ENCODE results near the gene ADGRA1.

Gene ADGRA1

GRCh38 chr10:133087679-133088178, at the start of gene ADGRA1:
Gene ADGRA1, plus strand, starts transcription at chr10:133087924. Its CDS starts 986 bp downstream, at chr10:133088910.
- no peak for ATAC-seq
- TF ChIP-seq ZC3H10 (CRISPR knock-in tag; IDR thresholded peaks at IDR 0.05) (no peak), CSRNP3 (CRISPR knock-in tag; IDR thresholded peaks at IDR 0.05) (no peak), ZNF70 (CRISPR knock-in tag; IDR thresholded peaks at IDR 0.05) (no peak), ISL1 (CRISPR knock-in tag; IDR thresholded peaks at IDR 0.05) (no peak), BACH2 (CRISPR knock-in tag; IDR thresholded peaks at IDR 0.05; ENCODE audit: borderline replicate concordance) (no peak), OSR1 (CRISPR knock-in tag; IDR thresholded peaks at IDR 0.05) (no peak), ZNF565 (CRISPR knock-in tag; conservative IDR thresholded peaks at IDR 0.05; ENCODE audit: low read depth) (no peak), TCF4 (CRISPR knock-in tag; IDR thresholded peaks at IDR 0.05; ENCODE audit: borderline replicate concordance) (no peak), ARNTL (CRISPR knock-in tag; IDR thresholded peaks at IDR 0.05; ENCODE audit: borderline replicate concordance, low read depth) (no peak), ESRRG (CRISPR knock-in tag; IDR thresholded peaks at IDR 0.05) (no peak), ZFP30 (CRISPR knock-in tag; IDR thresholded peaks at IDR 0.05) (no peak)

GRCh38 chr10:133038036-133038823, 49.5 kb upstream of the ADGRA1 start:
- TF ChIP-seq TSHZ2 (CRISPR knock-in tag; IDR thresholded peaks at IDR 0.05) (no peak), ZFP30 (CRISPR knock-in tag; IDR thresholded peaks at IDR 0.05) (no peak), ZNF565 (CRISPR knock-in tag; conservative IDR thresholded peaks at IDR 0.05; ENCODE audit: low read depth) (no peak), TCF4 (CRISPR knock-in tag; IDR thresholded peaks at IDR 0.05; ENCODE audit: borderline replicate concordance) (no peak), TOX (CRISPR knock-in tag; IDR thresholded peaks at IDR 0.05; ENCODE audit: borderline replicate concordance) (no peak), BACH2 (CRISPR knock-in tag; IDR thresholded peaks at IDR 0.05; ENCODE audit: borderline replicate concordance) (no peak), ARNTL (CRISPR knock-in tag; IDR thresholded peaks at IDR 0.05; ENCODE audit: borderline replicate concordance, low read depth) (no peak), ZFP3 (CRISPR knock-in tag; IDR thresholded peaks at IDR 0.05) (no peak), RARB (CRISPR knock-in tag; IDR thresholded peaks at IDR 0.05) (no peak), SNAI2 (CRISPR knock-in tag; IDR thresholded peaks at IDR 0.05) (no peak), OSR1 (CRISPR knock-in tag; IDR thresholded peaks at IDR 0.05) (no peak), ZNF8 (CRISPR knock-in tag; IDR thresholded peaks at IDR 0.05) (no peak), ISL1 (CRISPR knock-in tag; IDR thresholded peaks at IDR 0.05) (no peak), ZNF70 (CRISPR knock-in tag; IDR thresholded peaks at IDR 0.05) (no peak), PATZ1 (CRISPR knock-in tag; IDR thresholded peaks at IDR 0.05; ENCODE audit: borderline replicate concordance) (no peak)
- TF ChIP-seq, protein P1, sequence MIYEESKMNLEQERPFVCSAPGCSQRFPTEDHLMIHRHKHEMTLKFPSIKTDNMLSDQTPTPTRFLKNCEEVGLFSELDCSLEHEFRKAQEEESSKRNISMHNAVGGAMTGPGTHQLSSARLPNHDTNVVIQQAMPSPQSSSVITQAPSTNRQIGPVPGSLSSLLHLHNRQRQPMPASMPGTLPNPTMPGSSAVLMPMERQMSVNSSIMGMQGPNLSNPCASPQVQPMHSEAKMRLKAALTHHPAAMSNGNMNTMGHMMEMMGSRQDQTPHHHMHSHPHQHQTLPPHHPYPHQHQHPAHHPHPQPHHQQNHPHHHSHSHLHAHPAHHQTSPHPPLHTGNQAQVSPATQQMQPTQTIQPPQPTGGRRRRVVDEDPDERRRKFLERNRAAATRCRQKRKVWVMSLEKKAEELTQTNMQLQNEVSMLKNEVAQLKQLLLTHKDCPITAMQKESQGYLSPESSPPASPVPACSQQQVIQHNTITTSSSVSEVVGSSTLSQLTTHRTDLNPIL (CRISPR knock-in tag; IDR thresholded peaks at IDR 0.05; ENCODE audit: low read depth) = no peak
- TF ChIP-seq, protein P2, sequence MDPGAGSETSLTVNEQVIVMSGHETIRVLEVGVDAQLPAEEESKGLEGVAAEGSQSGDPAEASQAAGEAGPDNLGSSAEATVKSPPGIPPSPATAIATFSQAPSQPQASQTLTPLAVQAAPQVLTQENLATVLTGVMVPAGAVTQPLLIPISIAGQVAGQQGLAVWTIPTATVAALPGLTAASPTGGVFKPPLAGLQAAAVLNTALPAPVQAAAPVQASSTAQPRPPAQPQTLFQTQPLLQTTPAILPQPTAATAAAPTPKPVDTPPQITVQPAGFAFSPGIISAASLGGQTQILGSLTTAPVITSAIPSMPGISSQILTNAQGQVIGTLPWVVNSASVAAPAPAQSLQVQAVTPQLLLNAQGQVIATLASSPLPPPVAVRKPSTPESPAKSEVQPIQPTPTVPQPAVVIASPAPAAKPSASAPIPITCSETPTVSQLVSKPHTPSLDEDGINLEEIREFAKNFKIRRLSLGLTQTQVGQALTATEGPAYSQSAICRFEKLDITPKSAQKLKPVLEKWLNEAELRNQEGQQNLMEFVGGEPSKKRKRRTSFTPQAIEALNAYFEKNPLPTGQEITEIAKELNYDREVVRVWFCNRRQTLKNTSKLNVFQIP (CRISPR knock-in tag; IDR thresholded peaks at IDR 0.05; ENCODE audit: borderline replicate concordance, low read depth) = no peak
- no peak for ATAC-seq
